GM03348 (cell line): ENCODE measurements around the gene WDR11.
"Not testable (repeated sequence)": the region's sequence is repeated elsewhere in the genome, so short reads cannot be mapped to it uniquely, and the experiment has no call there.

Source experiments
- DNase-seq: peaks from one replicate; pipeline ENCODE4 v3.0.0; 2012; ENCODE audit warnings: low spot score

Gene WDR11

GRCh38 chr10:120861178-120861855 is 10.2 kb downstream of the WDR11 start:
- no peak for DNase-seq

- DNase-seq = no peak
Observed at GRCh38 chr10:120873741-120874140, 22.6 kb downstream of the WDR11 start.

DNA sequence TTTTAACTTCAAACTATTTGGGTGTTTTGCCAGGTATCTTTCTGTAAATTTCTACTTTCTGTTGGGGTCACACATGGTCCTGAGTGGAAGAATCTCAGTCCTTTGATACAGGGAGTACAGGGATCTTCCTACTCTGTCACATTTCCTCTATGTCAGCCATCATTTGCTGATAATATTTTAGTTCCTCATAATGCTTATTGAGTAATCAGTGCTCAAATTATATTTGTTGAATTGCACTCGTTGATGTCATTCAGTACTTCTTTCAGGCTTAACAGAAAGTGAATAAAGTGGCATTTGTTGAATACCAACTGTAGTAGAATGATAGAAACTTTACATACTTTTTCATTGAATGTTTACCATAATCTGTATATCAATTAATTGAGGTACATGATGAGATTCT is 31.9 kb downstream of the WDR11 start:
- no peak for DNase-seq

DNA sequence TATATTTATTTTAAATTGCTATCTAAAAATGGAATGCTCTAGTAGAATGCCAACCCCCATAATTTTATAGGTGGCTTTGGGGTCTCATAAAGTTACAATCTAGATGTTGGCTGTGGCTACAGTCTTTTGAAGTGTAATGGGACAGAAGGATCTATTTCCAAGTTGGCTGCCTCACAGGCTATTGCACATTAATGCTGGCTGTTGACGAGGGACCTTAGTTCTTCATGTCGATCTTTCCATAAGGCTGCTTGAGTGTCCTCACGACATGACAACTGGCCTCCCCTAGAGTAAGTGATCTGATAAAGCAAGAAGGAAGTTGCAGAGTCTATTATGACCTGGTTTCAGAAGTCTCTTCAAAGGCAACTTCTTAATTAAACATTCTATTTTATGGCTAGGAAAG is 36.3 kb downstream of the WDR11 start:
- no peak for DNase-seq

GRCh38 chr10:120891365-120891764 is 40.2 kb downstream of the WDR11 start:
- DNase-seq = peak; percentile 45

GRCh38 chr10:120894556-120894955 is 43.4 kb downstream of the WDR11 start:
- DNase-seq = no peak

GRCh38 chr10:120897343-120897742 is 46.2 kb downstream of the WDR11 start:
- DNase-seq = no peak

DNA sequence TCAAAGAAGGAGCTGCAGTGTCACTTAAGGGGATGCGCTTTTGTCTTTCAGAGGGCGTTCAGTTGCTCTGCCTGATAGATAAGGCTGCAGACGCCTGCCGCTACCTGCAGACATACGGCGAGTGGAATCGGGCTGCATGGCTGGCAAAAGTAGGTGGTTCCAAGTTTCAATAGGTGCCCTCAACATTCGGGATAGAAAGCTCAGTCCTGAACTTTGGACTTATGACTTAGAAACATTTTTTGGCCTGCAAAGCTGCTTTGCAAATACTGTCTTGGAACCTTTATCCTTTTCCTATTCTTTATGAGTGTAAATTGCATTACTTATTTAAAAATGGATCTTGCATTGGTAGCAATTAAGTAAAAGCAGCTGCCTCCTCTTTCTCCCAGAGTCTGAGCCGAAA is 54.1 kb downstream of the WDR11 start:
- no peak for DNase-seq

GRCh38 chr10:120917521-120918250 is 66.5 kb downstream of the WDR11 start:
- DNase-seq = no peak

GRCh38 chr10:120923886-120924285 is 72.7 kb downstream of the WDR11 start:
- DNase-seq = not testable (repeated sequence)

GRCh38 chr10:120926611-120927010 is 75.4 kb downstream of the WDR11 start:
- no peak for DNase-seq

GRCh38 chr10:120927352-120927751 is 76.2 kb downstream of the WDR11 start:
- DNase-seq = no peak

GRCh38 chr10:120929166-120929565 is 78.0 kb downstream of the WDR11 start:
- DNase-seq = no peak

DNA sequence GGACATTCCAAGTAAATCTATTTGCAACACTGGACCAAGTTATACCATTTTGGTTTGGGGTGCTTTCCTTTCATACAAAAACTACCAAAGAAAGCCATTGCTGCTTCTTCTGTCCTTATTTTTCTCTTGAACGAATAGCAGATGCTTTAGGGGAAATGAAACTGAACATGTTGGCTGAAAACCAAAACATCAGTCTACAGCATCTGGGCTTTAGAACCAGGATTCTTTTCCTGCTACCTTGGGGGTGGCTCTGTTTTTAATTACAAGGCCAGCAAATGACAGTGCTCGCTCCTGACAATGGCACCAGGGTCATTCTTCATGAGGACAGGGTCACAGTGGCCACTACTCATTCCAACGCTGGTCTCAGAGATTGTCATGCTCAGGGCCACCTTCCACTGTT is 80.3 kb downstream of the WDR11 start:
- no peak for DNase-seq

- DNase-seq = no peak
Observed at GRCh38 chr10:120931999-120932398, 80.8 kb downstream of the WDR11 start.

DNA sequence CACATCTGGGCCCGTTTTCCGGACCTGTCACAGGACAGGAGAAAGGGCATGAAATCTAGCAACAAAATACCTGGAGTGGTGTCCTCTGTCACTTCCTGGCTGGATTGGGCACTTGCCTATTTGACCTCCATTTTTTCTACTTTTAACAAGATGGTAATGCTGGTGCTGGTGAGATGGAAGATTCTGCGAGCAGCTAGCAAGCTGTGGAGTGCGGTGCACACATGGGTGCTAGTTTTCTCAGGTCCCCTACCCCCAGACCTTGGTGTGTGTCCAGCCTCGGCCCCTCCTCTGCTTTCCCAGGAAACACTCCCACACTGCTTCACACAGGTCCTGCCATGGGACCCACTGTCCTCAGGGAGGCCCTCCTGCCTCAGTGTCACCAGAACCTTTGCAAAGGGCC is 87.7 kb downstream of the WDR11 start:
- no peak for DNase-seq

GRCh38 chr10:120940299-120940900 is 89.2 kb downstream of the WDR11 start:
- no peak for DNase-seq

DNA sequence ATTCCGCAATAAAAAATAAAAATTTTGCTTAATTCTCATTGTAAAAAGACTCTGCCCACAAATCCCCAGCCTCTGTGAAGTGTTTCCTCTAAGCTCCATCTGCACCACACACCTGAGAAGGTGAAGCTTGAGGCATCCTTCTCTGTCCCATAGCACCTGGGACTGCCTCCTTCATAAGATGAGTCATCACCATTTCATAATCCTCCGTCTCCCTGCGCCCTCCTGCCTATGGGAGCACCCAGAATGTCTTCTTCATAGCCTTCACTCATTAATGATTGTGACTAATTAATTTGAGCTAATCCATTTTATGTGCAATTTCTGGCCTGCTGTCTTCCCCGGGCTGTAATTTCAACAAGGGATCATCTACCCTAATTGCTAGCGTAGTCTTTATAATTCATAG is 90.3 kb downstream of the WDR11 start:
- no peak for DNase-seq

GRCh38 chr10:120942806-120943413 is 91.7 kb downstream of the WDR11 start:
- DNase-seq = peak; percentile 92

DNA sequence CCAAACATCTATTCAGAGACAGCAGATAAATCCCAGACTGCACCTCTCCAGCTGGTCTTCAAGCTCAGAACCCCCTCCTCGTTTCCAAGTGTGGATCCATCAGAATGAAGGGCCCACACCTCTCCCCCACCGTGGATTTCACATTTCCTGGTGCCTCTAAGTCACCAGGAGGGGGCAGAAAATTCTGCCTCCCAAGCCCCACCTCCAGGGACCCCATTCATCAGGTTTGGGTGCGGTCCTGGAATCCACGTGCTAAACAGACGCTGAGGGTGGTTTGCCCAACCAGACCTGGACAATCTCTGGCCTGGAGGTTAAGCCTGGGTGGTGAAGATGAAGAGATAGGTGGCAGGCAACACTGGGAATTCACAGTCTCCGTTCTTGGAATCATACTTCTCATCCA is 92.4 kb downstream of the WDR11 start:
- DNase-seq = no peak

DNA sequence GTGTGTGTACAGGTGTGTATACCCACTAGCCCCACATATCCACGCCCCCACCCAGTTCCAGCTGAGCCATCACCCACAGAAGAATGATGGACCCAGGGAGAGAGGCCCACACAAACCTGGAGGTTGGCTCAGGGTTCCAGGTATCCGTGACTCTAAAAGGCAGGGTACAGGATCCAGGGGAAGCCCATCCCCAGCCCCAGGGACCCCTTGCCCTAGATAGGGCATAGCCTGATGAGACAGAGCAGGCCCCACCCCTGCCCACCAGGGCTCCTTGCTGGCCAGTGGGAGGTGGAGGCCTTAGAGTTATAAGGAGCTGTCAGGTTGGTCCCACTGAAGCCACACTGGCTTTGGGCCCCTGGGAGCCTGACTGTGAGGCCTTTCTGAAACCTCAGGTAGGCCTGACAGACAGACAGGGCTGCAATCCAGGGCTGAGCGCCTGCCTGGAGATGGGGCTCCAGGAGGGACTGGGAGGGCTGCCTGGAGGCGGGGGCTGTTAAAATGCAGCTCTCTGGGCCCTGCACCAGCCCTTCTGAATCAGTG is 93.5 kb downstream of the WDR11 start:
- no peak for DNase-seq

DNA sequence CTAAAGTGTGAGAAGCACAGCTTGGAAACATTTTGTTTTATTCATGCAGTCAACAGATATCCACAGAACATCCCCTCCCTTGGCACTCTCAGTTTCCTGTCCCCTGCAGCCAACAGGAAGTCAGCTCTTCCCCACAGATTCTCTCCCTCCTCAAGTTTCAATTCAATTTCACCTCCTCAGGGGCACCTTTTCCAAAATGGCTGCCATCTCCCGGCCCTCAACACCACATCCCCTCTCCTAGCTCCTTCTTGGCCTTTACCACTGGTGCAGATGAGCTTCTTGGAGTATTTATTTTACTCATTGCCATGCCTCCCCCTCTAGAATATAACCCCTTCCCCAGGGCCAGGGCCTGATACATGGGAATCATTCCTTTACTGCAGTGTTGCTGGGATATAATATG is 94.0 kb downstream of the WDR11 start:
- no peak for DNase-seq

DNA sequence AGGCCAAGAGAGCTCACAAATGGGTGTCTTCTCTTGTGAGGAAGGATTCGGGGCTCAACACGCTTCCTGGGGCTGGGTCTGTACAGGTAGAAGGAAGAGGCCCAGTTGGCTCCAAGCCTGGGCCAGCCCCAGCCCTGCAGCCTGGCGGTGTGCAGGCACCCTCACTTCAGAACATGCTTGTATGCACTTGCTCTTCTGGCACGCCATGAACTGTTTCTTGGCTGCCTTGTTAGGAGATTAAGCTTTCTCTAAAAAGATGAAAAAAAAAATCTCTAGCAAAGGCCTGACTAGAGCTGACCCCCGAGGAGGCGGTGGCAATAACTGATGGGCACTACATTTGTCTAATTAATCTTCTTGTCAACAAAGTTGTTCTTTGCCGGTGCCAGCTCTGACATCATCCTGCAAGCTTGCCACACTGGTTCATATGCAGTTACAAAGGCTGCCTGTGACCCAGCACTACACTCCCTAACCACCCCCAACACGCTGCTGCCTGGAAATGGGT is 94.7 kb downstream of the WDR11 start:
- DNase-seq = no peak
